Stimulated activated CD4-positive, alpha-beta T cell treated with anti-CD3 and anti-CD28 coated beads, Interleukin-15, amount 100 ng/mL, for 48 hours (primary cell): ENCODE data around the gene ABI2.
A peak's percentile ranks its signal among the peaks of the same experiment; 100 is the strongest.
"Not testable (repeated sequence)": the region's sequence is repeated elsewhere in the genome, so short reads cannot be mapped to it uniquely, and the experiment has no call there.

Experiments
- DNase-seq, 2 donors: peaks; one replicate each; pipeline ENCODE4 v3.0.0-alpha.2; 2020; ENCODE audit warnings: low read depth in 2 of 2

Gene ABI2

DNA sequence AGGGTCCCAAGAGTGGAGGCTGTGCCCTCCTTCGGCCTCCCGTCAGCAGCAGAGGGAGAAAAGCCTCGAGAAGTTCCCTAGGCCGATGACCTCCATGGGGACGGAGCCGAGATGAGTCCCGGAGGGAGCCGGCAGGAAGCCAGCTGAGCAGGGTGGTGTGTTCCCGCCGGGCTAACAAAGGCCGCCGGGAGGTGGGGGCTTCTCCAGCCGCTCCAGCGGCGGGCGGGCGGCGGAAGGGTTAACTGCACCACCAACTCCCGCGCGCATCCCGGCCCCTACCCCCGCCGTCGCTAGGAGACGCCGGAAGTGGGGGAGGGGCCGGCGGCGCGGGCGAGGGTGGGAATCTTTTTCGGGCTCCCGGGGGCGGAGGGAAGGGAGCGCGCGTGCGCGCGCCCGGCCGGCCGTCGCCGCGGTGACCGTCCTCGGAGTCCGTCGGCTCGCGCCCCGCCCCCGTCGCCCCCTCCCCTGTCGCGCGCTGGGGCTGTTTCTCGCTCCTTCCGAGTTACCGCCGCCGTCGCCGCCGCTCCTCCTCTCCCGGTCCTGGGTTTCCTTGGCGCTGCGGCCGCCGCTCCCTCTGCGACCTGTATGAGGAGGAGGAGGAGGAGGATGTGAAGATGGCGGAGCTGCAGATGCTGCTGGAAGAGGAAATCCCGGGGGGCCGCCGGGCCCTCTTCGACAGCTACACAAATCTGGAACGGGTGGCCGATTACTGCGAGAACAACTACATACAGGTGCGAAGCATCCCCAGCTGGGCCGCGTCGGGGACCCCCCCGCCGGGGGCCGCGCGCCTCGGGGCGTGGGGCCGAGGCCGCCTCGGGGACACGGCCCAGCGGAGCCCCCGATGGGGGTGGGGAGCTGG is at the start of gene ABI2:
Gene ABI2 (plus strand): TSS at position 494 of the 859 bp plus-strand sequence. CDS start 121 bp downstream, at position 615.
- DNase-seq = peak; percentile 22 to 47

- no peak for DNase-seq
Measured at GRCh38 chr2:203279288-203279687, 48.9 kb upstream of the ABI2 start.

GRCh38 chr2:203280428-203281064 is 47.6 kb upstream of the ABI2 start:
- no peak for DNase-seq

DNA sequence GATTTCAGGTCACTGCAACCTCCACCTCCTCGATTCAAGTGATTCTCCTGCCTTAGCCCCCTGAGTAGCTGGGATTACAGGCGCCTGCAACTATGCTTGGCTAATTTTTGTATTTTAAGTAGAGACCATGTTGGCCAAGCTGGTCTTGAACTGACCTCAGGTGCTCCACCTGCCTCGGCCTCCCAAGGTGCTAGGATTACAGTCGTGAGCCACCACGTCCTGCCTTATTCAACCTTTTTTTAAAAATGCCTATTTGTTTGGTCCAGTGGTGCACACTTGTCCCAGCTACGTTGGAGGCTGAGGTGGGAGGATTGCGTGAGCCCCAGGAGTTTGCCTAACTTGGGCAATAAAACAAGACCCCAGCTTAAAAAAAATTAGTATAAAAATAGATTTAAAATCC is 46.1 kb upstream of the ABI2 start:
- DNase-seq = no peak

GRCh38 chr2:203286532-203286931 is 41.7 kb upstream of the ABI2 start:
- DNase-seq = no peak

GRCh38 chr2:203301667-203302066 is 26.5 kb upstream of the ABI2 start:
- no peak for DNase-seq

DNA sequence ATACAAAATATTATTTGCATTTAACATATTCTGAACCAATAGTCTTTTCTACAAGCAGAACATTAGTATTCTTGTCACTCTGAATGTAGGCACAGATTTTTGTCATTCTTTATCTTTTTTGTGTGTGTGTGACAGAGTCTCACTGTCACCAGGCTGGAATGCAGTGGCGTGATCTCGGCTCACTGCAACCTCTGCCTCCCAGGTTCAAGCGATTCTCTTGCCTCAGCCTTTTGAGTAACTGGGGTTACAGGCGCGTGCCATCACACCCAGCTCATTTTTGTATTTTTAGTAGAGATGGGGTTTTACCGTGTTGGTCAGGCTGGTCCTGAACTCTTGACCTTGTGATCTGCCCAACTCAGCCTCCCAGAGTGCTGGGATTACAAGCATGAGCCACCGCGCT is 25.6 kb upstream of the ABI2 start:
- not testable (repeated sequence) for DNase-seq

DNA sequence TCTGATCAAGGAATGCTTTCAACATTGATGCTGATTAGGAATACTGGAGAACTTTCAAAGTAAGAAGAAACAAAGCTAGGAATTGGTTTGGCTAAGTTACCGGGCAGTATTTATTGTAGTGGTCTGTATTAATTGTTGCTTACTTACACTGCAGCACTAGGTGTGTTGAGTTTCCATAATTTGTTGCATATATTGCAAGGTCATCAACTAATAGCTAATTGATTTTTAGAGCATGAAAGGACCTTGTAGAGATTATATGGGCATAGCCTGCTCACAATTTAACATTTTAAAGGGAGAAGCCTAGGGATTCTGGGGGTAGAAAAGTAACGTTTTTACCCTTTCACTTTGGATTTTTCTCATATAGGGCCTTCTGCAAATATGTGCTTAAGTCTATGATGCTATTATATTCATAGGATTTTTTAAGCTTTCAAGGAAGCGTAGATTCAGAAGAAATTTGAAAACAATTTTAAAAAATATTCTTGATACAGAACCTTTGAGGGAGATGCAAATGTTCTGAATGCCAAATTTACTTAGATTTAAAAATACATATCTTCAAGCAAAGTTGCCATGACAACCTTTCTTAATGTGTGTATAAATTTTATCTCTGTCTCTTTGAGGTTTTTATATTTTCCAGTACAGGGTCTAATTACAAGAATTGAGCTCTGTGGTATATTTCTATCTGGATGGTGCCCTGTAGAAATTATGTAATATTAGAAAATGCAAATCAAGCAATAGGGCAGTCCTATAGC is 17.3 kb upstream of the ABI2 start:
- no peak for DNase-seq

GRCh38 chr2:203326356-203326755 is 1.8 kb upstream of the ABI2 start:
- no peak for DNase-seq

DNA sequence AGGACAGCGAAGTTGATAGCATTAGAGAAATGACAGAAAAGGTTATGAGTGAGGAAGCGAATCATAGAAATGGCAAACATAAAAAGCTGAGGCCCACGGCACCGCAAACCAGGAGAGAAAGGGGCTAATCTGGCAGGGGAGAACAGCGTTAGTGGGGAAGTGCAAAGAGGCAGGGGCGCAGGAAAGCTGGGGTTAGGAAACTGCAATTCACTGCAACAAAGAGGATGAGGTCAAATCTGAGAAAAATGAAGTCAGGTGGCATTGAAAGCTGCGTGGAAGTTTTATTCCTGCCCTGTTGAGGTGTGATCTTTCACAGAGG is 653 bp upstream of the ABI2 start:
- DNase-seq = no peak

- peak; percentile 14 to 32 for DNase-seq
Measured at GRCh38 chr2:203328760-203329540, 756 bp downstream of the ABI2 start.

DNA sequence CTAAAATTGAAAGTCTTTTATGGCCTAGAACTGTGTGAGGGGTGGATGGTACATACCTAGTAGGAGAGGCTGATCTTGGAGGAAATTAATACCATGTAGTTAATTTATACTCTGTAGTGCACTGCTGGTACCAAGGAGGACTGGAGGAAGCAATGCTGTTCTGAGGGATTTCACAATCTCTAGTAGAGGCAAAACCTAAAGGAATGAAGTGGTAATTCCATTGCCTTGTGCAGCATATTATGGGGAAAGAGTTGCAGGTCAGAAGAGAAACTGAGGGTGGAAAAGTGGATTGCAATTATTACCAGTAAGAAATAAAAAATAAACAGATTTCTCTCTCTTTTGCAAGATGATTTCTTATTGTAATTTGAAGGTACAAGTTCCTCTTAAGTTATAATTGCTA is 2.2 kb downstream of the ABI2 start:
- no peak for DNase-seq

DNA sequence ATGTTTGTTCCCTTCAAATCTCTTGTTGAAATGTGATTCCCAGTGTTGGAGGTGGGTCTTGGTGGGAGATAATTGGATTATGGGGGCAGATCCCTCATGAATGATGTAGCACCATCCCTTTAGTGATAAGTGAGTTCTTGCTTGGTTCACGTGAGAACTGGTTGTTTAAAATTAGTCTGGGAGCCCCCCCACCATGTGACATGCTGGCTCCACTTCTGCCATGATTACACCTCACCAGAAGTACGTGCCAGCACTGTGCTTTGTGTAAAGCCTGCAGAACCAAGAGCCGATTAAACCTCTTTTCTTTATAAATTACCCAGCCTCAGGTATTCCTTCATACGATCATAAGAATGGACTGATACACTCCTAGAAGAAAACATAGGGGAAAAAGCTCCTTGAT is 10.1 kb downstream of the ABI2 start:
- no peak for DNase-seq

DNA sequence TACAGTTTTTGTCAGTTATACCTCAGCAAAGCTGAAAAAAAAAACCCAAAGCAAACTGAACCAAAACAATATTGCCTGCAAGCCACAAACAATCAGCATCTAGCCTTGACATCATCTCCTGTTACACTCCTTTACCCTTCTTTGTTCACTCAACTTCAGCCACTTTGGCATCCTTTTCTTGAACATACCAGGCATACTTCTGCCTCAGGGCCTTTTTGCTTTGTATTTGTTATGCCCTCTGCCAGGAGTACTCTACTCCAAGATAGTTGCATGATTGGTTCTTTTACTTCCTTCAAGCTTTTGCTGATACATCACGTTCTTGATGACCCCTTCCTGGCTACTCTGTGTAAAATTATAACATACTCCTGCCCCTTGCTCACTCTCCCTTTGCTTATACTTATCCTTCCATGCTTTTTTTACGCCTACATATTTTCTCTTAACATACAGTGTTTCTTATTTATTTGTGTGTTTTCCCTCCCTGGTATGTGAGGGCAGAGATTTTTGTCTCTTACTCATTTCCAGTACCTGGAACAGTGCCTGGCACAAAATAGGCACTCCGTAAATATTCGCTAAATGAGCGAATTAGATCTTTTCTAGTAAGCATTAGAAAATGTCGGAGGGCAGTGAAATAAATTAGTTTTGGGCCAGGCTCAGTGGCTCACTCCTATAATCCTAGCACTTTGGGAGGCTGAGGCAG is 12.7 kb downstream of the ABI2 start:
- no peak for DNase-seq

- no peak for DNase-seq
Measured at GRCh38 chr2:203341741-203342310, 13.6 kb downstream of the ABI2 start.

DNA sequence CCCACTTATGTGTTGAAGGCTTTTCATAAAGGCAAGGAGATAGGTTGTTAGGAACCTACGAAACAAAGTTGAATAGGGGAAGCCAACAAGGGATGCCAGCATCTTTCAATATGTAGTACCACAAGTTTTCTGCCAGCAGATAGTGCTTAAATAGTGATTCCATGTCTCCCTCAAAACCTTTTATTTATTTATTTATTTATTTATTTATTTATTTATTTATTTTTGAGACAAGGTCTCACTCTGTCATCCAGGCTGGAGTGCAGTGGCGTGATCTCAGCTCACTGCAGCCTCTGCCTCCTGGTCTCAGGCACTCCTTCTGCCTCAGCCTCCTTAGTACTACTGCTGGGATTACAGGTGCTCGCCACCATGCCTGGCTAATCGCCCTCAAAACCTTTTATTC is 14.2 kb downstream of the ABI2 start:
- not testable (repeated sequence) for DNase-seq

GRCh38 chr2:203344667-203345066 is 16.5 kb downstream of the ABI2 start:
- DNase-seq = no peak

- DNase-seq = no peak
Measured at GRCh38 chr2:203346612-203347011, 18.4 kb downstream of the ABI2 start.

GRCh38 chr2:203347375-203347774 is 19.2 kb downstream of the ABI2 start:
- DNase-seq = no peak

DNA sequence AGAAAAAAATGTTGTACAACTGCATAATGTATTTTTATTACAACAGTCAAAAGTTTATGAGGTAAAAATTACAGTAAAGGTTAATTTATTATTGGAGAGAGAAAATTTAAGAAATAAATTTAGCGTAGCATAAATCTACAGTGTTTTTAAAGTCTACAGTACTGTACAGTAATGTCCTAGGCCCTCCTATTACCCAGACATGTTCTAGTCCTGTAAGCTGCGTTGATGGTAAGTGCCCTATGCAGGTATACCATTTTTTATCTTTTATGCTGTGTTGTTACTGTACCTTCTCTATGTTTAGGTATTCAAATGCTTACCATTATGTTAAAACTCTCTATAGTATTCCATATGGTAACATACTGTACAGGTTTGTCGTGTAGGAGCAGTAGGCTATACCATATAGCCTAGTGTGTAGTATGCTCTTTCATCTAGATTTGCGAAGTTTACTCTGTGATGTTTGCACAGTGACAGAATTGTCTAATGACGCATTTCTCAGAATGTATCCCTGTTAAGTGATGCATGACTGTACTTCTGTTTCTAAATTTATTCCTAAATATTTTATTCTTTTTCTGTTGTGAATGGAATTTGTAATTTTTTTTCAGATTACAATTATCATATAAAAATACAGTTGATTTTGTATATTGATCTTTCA is 24.5 kb downstream of the ABI2 start:
- DNase-seq = no peak
